CD14-positive monocyte (primary cell): ENCODE measurements around the gene CYTH3. TPM values are rescaled to one million over a fixed set of nuclear protein-coding genes. Genes with fewer than 3 reads are reported as not detected.

Experiments used
- DNase-seq, 3 donors: peaks; one replicate each; pipeline ENCODE4 v3.0.0-alpha.2; 2011 to 2022
- H2AFZ ChIP-seq: 2 replicates; pipeline ENCODE4 v1.6.0; 2012; ENCODE audit warnings: mild to moderate bottlenecking, low read depth, low read length, inconsistent platforms; ENCODE audit not compliant: insufficient read depth, poor library complexity, severe bottlenecking
- H3K27ac ChIP-seq, 2 donors: 1 replicate in 1 of 2; 2 replicates in 1 of 2; pipeline ENCODE4 v1.5.1; 2012 to 2013; ENCODE audit warnings: low read length in 2 of 2, control low read depth in 1 of 2, inconsistent platforms in 1 of 2, low read depth in 1 of 2, mild to moderate bottlenecking in 1 of 2
- H3K27me3 ChIP-seq, 2 donors: one replicate each; pipeline versions ENCODE4 v1.6.0 to v1.6.1; 2011 to 2013; ENCODE audit warnings: low read length in 2 of 2; ENCODE audit not compliant: control insufficient read depth in 2 of 2, insufficient read depth in 2 of 2
- H3K36me3 ChIP-seq, 2 donors: replicated peaks in 1 of 2; 1 replicate in 1 of 2; 2 replicates in 1 of 2; pipeline versions ENCODE4 v1.5.1 to v1.6.1; 2012 to 2013; ENCODE audit warnings: low read length in 2 of 2, control low read depth in 1 of 2, inconsistent platforms in 1 of 2, mild to moderate bottlenecking in 1 of 2; ENCODE audit not compliant: insufficient read depth in 2 of 2, control insufficient read depth in 1 of 2
- H3K4me1 ChIP-seq, 2 donors: 1 replicate in 1 of 2; 2 replicates in 1 of 2; pipeline versions ENCODE4 v1.5.1 to v1.6.1; 2012 to 2013; ENCODE audit warnings: low read length in 2 of 2, control low read depth in 1 of 2, inconsistent platforms in 1 of 2, mild to moderate bottlenecking in 1 of 2, moderate library complexity in 1 of 2; ENCODE audit not compliant: insufficient read depth in 2 of 2, control insufficient read depth in 1 of 2
- H3K4me2 ChIP-seq: replicated peaks from 2 replicates; pipeline ENCODE3; 2012; ENCODE audit warnings: low read length, moderate library complexity, mild to moderate bottlenecking; ENCODE audit not compliant: poor library complexity, severe bottlenecking; ENCODE audit errors: extremely low read depth
- H3K4me3 ChIP-seq, 3 experiments: fragments of 200-600 bp in 1 of 3; sonication (generic) in 1 of 3; replicated peaks in 1 of 3; 1 replicate in 2 of 3; 2 replicates in 1 of 3; pipeline ENCODE4 v1.5.1; 2011 to 2013; ENCODE audit warnings: low read length in 3 of 3, mild to moderate bottlenecking in 3 of 3, control low read depth in 2 of 3, low read depth in 2 of 3, inconsistent platforms in 1 of 3, moderate library complexity in 1 of 3
- H3K79me2 ChIP-seq: 2 replicates; pipeline ENCODE4 v1.6.0; 2012; ENCODE audit warnings: mild to moderate bottlenecking, control low read depth, inconsistent platforms, low read length, moderate library complexity; ENCODE audit not compliant: insufficient read depth
- H3K9ac ChIP-seq: 2 replicates; pipeline ENCODE4 v1.6.0; 2017; ENCODE audit warnings: low read length, mild to moderate bottlenecking; ENCODE audit not compliant: insufficient read depth, poor library complexity, severe bottlenecking
- H3K9me3 ChIP-seq, 2 donors: replicated peaks in 1 of 2; 1 replicate in 1 of 2; 2 replicates in 1 of 2; pipeline versions ENCODE4 v1.5.1 to v1.6.1; 2012 to 2013; ENCODE audit warnings: low read length in 2 of 2, control low read depth in 1 of 2; ENCODE audit not compliant: control insufficient read depth in 1 of 2, insufficient read depth in 1 of 2
- H4K20me1 ChIP-seq: 2 replicates; pipeline ENCODE4 v1.6.0; 2012; ENCODE audit warnings: mild to moderate bottlenecking, low read length, control low read depth, moderate library complexity; ENCODE audit not compliant: insufficient read depth
- H3K27ac Mint-ChIP-seq, 7 donors: one replicate each; pipeline ENCODE4 v1.8.0; 2020; ENCODE audit warnings: mild to moderate bottlenecking in 7 of 7, mixed read lengths in 7 of 7, moderate library complexity in 6 of 7, inconsistent platforms in 2 of 7
- H3K27me3 Mint-ChIP-seq, 3 donors: one replicate each; pipeline ENCODE4 v1.8.0; 2021 to 2022; ENCODE audit warnings: low read depth in 3 of 3, mild to moderate bottlenecking in 3 of 3, mixed read lengths in 3 of 3, moderate library complexity in 3 of 3, inconsistent platforms in 1 of 3
- H3K36me3 Mint-ChIP-seq, 2 donors: one replicate each; pipeline ENCODE4 v1.8.0; 2020; ENCODE audit warnings: mixed read lengths in 2 of 2, inconsistent platforms in 1 of 2, mild to moderate bottlenecking in 1 of 2
- H3K4me1 Mint-ChIP-seq: one replicate; pipeline ENCODE4 v1.8.0; 2020; ENCODE audit warnings: mild to moderate bottlenecking, mixed read lengths
- H3K4me3 Mint-ChIP-seq, 2 donors: one replicate each; pipeline ENCODE4 v1.8.0; 2020; ENCODE audit warnings: mild to moderate bottlenecking in 2 of 2, mixed read lengths in 2 of 2, moderate library complexity in 1 of 2
- H3K9me3 Mint-ChIP-seq, 7 donors: one replicate each; pipeline ENCODE4 v1.8.0; 2020 to 2022; ENCODE audit warnings: mixed read lengths in 7 of 7, mild to moderate bottlenecking in 6 of 7, moderate library complexity in 6 of 7, inconsistent platforms in 2 of 7
- CTCF ChIP-seq: fragments of 200-600 bp; IDR thresholded peaks from one replicate; pipeline ENCODE4 v1.8.0; 2022; ENCODE audit warnings: antibody characterized with exemption, mild to moderate bottlenecking
- WGBS: methylation state at CpG from one replicate; pipeline ENCODE4 v1.1.5; 2013; ENCODE audit warnings: missing lambda C conversion rate; ENCODE audit not compliant: insufficient coverage; 5-methylcytosine and 5-hydroxymethylcytosine counted together
- intact Hi-C, 2 donors: fragments of 100-400 bp; cut with micrococcal nuclease; formaldehyde crosslinking; loops; one replicate each; pipeline versions ENCODE4 v1.15.0 to v1.15.1; 2023
- polyA plus RNA-seq, 3 donors: library from polyadenylated mRNA; depleted of rRNA in 1 of 3; unstranded in 2 of 3; stranded (reverse) in 1 of 3; fragments of 300-500 nt in 2 of 3; fragments of >200 nt in 1 of 3; fragmentation: Illumina TruSeq in 2 of 3; gene quantifications; 1 replicate in 2 of 3; 2 replicates in 1 of 3; pipeline ENCODE4 v1.2.3, GENCODE V29; 2012 to 2021

Gene CYTH3
- polyA plus RNA-seq, 3 donors, result 1.3 to 8.5 (median 1.4) TPM

GRCh38 chr7:6158424-6159096, 113.9 kb downstream of the CYTH3 start:
- no peak overlapping the region for H3K9ac ChIP-seq
- no peaks in the 10 kb centered on the region for H3K4me1 ChIP-seq
- Mint-ChIP-seq H3K4me3 (no peak overlapping the region), H3K27me3 (no peaks in the 10 kb centered on the region), H3K4me1 (no peaks in the 10 kb centered on the region), H3K27ac (peak overlapping the region in 1 of 7 donors; percentile 62), H3K36me3 (peaks cover 63 to 79% of the 10 kb centered on the region in 2 donors), H3K9me3 (peaks cover 0 to 1% (median 0%) of the 10 kb centered on the region in 7 donors)
- no peak overlapping the region for H2AFZ ChIP-seq
- no peak for TF ChIP-seq CTCF
- intact Hi-C loops, result no loop called here
- no peaks in the 10 kb centered on the region for H3K79me2 ChIP-seq
- no peak for DNase-seq
- H3K36me3 ChIP-seq, result peaks cover 53 to 100% of the 10 kb centered on the region in 2 donors
- H3K9me3 ChIP-seq, result no peaks in the 10 kb centered on the region
- 97% methylated on average over 29 of the region's 29 CpGs for WGBS
- no peak overlapping the region for H3K4me2 ChIP-seq
- H4K20me1 ChIP-seq, result peaks cover 15% of the 10 kb centered on the region
- no peak overlapping the region for H3K27ac ChIP-seq
- H3K27me3 ChIP-seq, result no peaks in the 10 kb centered on the region
- no peak overlapping the region for H3K4me3 ChIP-seq

DNA sequence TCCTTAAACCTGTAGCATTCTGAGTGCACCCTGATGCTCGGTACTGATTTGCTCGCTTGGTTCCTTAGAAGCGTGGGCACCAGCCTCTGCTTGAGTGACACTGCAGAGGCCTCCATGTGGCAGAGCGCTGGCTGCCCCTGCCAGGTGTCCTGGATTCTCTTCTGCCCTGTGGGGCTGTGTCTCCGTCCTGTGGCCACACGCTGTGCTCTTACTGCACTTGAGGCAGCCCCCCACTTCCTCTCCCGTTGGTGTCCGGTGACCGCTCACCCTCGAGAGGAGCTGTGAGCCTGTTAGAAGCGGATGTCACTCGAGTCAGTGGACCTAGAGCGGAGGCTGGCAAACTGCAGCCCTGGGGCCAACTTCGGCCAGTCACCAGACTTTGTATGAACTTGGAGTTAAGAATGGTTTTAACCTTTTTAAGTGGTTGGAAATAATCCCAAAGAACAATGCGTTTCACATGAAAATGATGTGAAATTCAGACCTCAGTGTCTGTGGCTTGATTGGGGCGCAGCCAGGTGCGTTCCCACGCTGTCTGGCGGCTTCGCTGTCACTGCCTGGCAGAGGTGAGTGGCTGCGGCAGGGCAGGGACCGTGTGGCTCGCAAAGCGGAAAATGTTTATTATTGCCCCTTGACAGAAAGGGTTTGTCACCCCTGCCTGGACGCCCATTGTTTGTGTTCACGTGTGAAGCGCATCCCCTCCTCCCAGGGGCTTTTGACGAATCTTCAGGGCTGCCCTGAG, 114.6 kb downstream of the CYTH3 start:
- 95% methylated on average over 28 of the region's 28 CpGs for WGBS
- no peaks in the 10 kb centered on the region for H3K4me1 Mint-ChIP-seq
- no peaks in the 10 kb centered on the region for H3K9me3 ChIP-seq
- no peaks in the 10 kb centered on the region for H3K27me3 ChIP-seq
- no peak for TF ChIP-seq CTCF
- H3K79me2 ChIP-seq, result no peaks in the 10 kb centered on the region
- H3K27me3 Mint-ChIP-seq, result no peaks in the 10 kb centered on the region
- peaks cover 63 to 77% of the 10 kb centered on the region in 2 donors for H3K36me3 Mint-ChIP-seq
- intact Hi-C loops, result no loop called here
- H3K27ac ChIP-seq, result no peak overlapping the region
- no peak overlapping the region for H3K4me3 Mint-ChIP-seq
- no peak overlapping the region for H3K4me3 ChIP-seq
- DNase-seq, result no peak
- peaks cover 0 to 2% (median 0%) of the 10 kb centered on the region in 7 donors for H3K9me3 Mint-ChIP-seq
- H3K36me3 ChIP-seq, result peaks cover 58 to 100% of the 10 kb centered on the region in 2 donors
- no peak overlapping the region for H3K27ac Mint-ChIP-seq
- H3K9ac ChIP-seq, result no peak overlapping the region
- no peak overlapping the region for H2AFZ ChIP-seq
- H4K20me1 ChIP-seq, result peaks cover 15% of the 10 kb centered on the region
- H3K4me1 ChIP-seq, result no peaks in the 10 kb centered on the region
- no peak overlapping the region for H3K4me2 ChIP-seq
